A549 treated with RU486 at 1 μM for 4 hours (cell line): ENCODE results near the gene RPS24. TPM values are rescaled to one million over a fixed set of nuclear protein-coding genes. Genes with fewer than 3 reads are reported as not detected.

Experiments
- total RNA-seq: library from RNA; stranded (reverse); fragments of 200-300 nt; extraction: Qiagen RNA extraction; gene quantifications from 5 replicates; pipeline ENCODE4 v1.2.3, GENCODE V29; 2022; ENCODE audit warnings: low read depth

RPS24 gene
- total RNA-seq = 2,838 to 4,188 TPM (median 3,176 TPM) in 5 replicates

GRCh38 chr10:78033637-78034470, at the start of gene RPS24:
Gene RPS24, plus strand, starts transcription at chr10:78033863. Its CDS starts 39 bp downstream, at chr10:78033902.

GRCh38 chr10:78029269-78030226, 4.1 kb upstream of the RPS24 start, which contains the start of gene POLR3A:
Gene POLR3A, minus strand, starts transcription at chr10:78029515. Its CDS starts 108 bp downstream, at chr10:78029407.

Other genes starting within 250 kb of the RPS24 start
- 26.6 to 33.4 TPM (median 30.6 TPM) in 5 replicates for gene DLG5, start 107.1 kb upstream of the RPS24 start, total RNA-seq
- gene POLR3A, start 4.3 kb upstream of the RPS24 start, total RNA-seq = 12.8 to 15.6 TPM (median 14.5 TPM) in 5 replicates